Lung (tissue), 12 donors: ENCODE measurements around the gene IPO4. TPM values are rescaled to one million over a fixed set of nuclear protein-coding genes. Genes with fewer than 3 reads are reported as not detected.
"Not testable (repeated sequence)": the region's sequence is repeated elsewhere in the genome, so short reads cannot be mapped to it uniquely, and the experiment has no call there.

Experiments used
- ATAC-seq: fragments of 200-7000 bp; cut with Tn5 transposase; one replicate; pipeline ENCODE4 v1.9.1; 2020; ENCODE audit warnings: moderate number of reproducible peaks; ENCODE audit not compliant: insufficient read depth, low FRiP score
- DNase-seq, 3 donors: peaks; one replicate each; pipeline ENCODE4 v3.0.0-alpha.2; 2013 to 2017
- H3K27ac ChIP-seq, 2 donors: one replicate each; pipeline ENCODE4 v1.5.1; 2013; ENCODE audit warnings: mild to moderate bottlenecking in 2 of 2, moderate library complexity in 2 of 2, control low read depth in 1 of 2, inconsistent platforms in 1 of 2, low read depth in 1 of 2, low read length in 1 of 2
- H3K27me3 ChIP-seq, 3 donors: one replicate each; pipeline ENCODE4 v1.5.1; 2013; ENCODE audit warnings: low read length in 2 of 3; ENCODE audit not compliant: control insufficient read depth in 3 of 3, insufficient read depth in 3 of 3
- H3K36me3 ChIP-seq, 4 donors: one replicate each; pipeline ENCODE4 v1.5.1; 2013; ENCODE audit warnings: low read length in 4 of 4, mild to moderate bottlenecking in 1 of 4, moderate library complexity in 1 of 4; ENCODE audit not compliant: control insufficient read depth in 4 of 4, insufficient read depth in 4 of 4
- H3K4me1 ChIP-seq, 5 donors: one replicate each; pipeline ENCODE4 v1.5.1; 2013; ENCODE audit warnings: low read length in 5 of 5, mild to moderate bottlenecking in 2 of 5, moderate library complexity in 1 of 5; ENCODE audit not compliant: control insufficient read depth in 5 of 5, insufficient read depth in 5 of 5
- H3K4me3 ChIP-seq: one replicate; pipeline ENCODE4 v1.5.1; 2013; ENCODE audit warnings: mild to moderate bottlenecking, control low read depth, moderate library complexity
- H3K9ac ChIP-seq, 2 donors: one replicate each; pipeline ENCODE4 v1.5.1; 2013; ENCODE audit warnings: low read length in 2 of 2, control low read depth in 1 of 2; ENCODE audit not compliant: insufficient read depth in 1 of 2
- H3K9me3 ChIP-seq, 4 donors: one replicate each; pipeline ENCODE4 v1.5.1; 2013; ENCODE audit warnings: low read length in 3 of 4, mild to moderate bottlenecking in 1 of 4, moderate library complexity in 1 of 4; ENCODE audit not compliant: control insufficient read depth in 4 of 4, insufficient read depth in 3 of 4
- WGBS, 2 donors: extraction: QIAGEN DNeasy Blood & Tissue Kit; methylation state at CpG; one replicate each; pipeline ENCODE4 v1.1.7; 2013; 5-methylcytosine and 5-hydroxymethylcytosine counted together
- polyA plus RNA-seq, 2 donors: library from polyadenylated mRNA; stranded (reverse); fragments of 200-250 nt; gene quantifications; one replicate each; pipeline ENCODE4 v1.2.1, GENCODE V29; 2013
- total RNA-seq, 2 donors: library from RNA; depleted of rRNA in 1 of 2; stranded (reverse); fragments of >200 nt in 1 of 2; gene quantifications; one replicate each; pipeline ENCODE4 v1.2.1, GENCODE V29; 2014 to 2021
- TF ChIP-seq, protein P1 (sequence below): IDR thresholded peaks from 2 replicates; pipeline ENCODE4 v1.5.1; 2012; ENCODE audit warnings: mild to moderate bottlenecking; ENCODE audit errors: control extremely low read depth, extremely low read depth
- donor health status: control.
- donor health status: control.
- donor health status: Bipolar disorder and iron deficiency.
- donor health status: healthy.
- donor health status: DM: yes; HTN: yes; CAD: no.

The IPO4 gene
- total and polyA plus RNA-seq, 4 donors: 13.0 to 78.9 (median 28.4) TPM

- no peak overlapping the region for H3K9ac ChIP-seq
- TF ChIP-seq, protein P1, sequence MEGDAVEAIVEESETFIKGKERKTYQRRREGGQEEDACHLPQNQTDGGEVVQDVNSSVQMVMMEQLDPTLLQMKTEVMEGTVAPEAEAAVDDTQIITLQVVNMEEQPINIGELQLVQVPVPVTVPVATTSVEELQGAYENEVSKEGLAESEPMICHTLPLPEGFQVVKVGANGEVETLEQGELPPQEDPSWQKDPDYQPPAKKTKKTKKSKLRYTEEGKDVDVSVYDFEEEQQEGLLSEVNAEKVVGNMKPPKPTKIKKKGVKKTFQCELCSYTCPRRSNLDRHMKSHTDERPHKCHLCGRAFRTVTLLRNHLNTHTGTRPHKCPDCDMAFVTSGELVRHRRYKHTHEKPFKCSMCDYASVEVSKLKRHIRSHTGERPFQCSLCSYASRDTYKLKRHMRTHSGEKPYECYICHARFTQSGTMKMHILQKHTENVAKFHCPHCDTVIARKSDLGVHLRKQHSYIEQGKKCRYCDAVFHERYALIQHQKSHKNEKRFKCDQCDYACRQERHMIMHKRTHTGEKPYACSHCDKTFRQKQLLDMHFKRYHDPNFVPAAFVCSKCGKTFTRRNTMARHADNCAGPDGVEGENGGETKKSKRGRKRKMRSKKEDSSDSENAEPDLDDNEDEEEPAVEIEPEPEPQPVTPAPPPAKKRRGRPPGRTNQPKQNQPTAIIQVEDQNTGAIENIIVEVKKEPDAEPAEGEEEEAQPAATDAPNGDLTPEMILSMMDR: no peak
- WGBS, 2 donors: 80 to 88% methylated on average over 7 of the region's 7 CpGs
- DNase-seq (no peak), ATAC-seq (no peak)
- no peaks in the 10 kb centered on the region for H3K27me3 ChIP-seq
- H3K27ac ChIP-seq: peak overlapping the region; percentile 23 to 31
- peaks cover 0 to 3% (median 0%) of the 10 kb centered on the region in 5 donors for H3K4me1 ChIP-seq
- H3K36me3 ChIP-seq: peaks cover 0 to 3% (median 0%) of the 10 kb centered on the region in 4 donors
- no peak overlapping the region for H3K4me3 ChIP-seq
- no peaks in the 10 kb centered on the region for H3K9me3 ChIP-seq
Measured at GRCh38 chr14:24224618-24225071, 36.0 kb upstream of the IPO4 start.

- H3K4me1 ChIP-seq, H3K27me3 ChIP-seq, H3K4me3 ChIP-seq, H3K36me3 ChIP-seq, H3K9ac ChIP-seq, DNase-seq, ATAC-seq, H3K9me3 ChIP-seq: not testable (repeated sequence)
- peak overlapping the region in 1 of 2 donors; percentile 14 for H3K27ac ChIP-seq
- 94 to 99% methylated on average over 4 of the region's 4 CpGs for WGBS, 2 donors
Measured at GRCh38 chr14:24222987-24223386, 34.4 kb upstream of the IPO4 start.

- no peak for DNase-seq
- H3K4me1 ChIP-seq: peaks cover 0 to 3% (median 0%) of the 10 kb centered on the region in 5 donors
- no peak overlapping the region for H3K9ac ChIP-seq
- ATAC-seq: no peak
- no peak overlapping the region for H3K27ac ChIP-seq
- TF ChIP-seq, protein P1: no peak
- no peaks in the 10 kb centered on the region for H3K9me3 ChIP-seq
- no peak overlapping the region for H3K4me3 ChIP-seq
- WGBS, 2 donors: 43 to 55% methylated on average over 3 of the region's 3 CpGs
- H3K27me3 ChIP-seq: no peaks in the 10 kb centered on the region
- H3K36me3 ChIP-seq: peaks cover 0 to 5% (median 4%) of the 10 kb centered on the region in 4 donors
Measured at GRCh38 chr14:24219521-24219920, 30.9 kb upstream of the IPO4 start.

DNA sequence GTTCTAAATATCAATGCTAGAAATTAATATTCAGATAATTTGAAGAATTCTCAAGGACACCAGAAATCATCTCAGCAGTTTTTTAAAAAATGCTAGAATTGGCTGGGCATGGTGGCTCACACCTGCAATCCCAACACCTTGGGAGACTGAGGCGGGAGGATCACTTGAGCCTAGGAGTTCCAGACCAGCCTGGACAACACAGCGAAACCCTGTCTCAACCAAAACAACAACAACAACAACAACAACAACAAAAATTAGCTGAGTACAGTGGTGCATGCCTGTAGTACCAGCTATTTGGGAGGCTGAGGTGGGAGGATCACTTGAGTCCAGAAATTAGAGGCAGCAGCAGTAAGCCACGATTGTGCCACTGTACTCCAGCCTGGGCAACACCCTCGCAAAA, 30.5 kb upstream of the IPO4 start:
- 96 to 98% methylated on average over 4 of the region's 4 CpGs for WGBS, 2 donors
- peaks cover 0 to 3% (median 0%) of the 10 kb centered on the region in 5 donors for H3K4me1 ChIP-seq
- no peaks in the 10 kb centered on the region for H3K27me3 ChIP-seq
- no peaks in the 10 kb centered on the region for H3K9me3 ChIP-seq
- no peak overlapping the region for H3K27ac ChIP-seq
- no peak for ATAC-seq
- TF ChIP-seq, protein P1: no peak
- H3K36me3 ChIP-seq: peaks cover 0 to 5% (median 3%) of the 10 kb centered on the region in 4 donors
- H3K9ac ChIP-seq: no peak overlapping the region
- no peak for DNase-seq
- H3K4me3 ChIP-seq: no peak overlapping the region

GRCh38 chr14:24216876-24217275, 28.3 kb upstream of the IPO4 start:
- H3K4me1 ChIP-seq, DNase-seq, H3K4me3 ChIP-seq, H3K27ac ChIP-seq, H3K9me3 ChIP-seq, H3K9ac ChIP-seq, ATAC-seq, H3K36me3 ChIP-seq, H3K27me3 ChIP-seq: not testable (repeated sequence)
- whole genome bisulfite sequencing, 2 donors: 89 to 96% methylated on average over 1 of the region's 1 CpG
